GM12878 (cell line): ENCODE results near the gene SPATA32. TPM values are rescaled to one million over a fixed set of nuclear protein-coding genes. Genes with fewer than 3 reads are reported as not detected.

Source experiments
- ATAC-seq: fragments of 200-7000 bp; cut with Tn5 transposase; 3 replicates; pipeline ENCODE4 v1.9.1; 2020; ENCODE audit warnings: mild to moderate bottlenecking, moderate library complexity
- BruUV-seq: library from RNA; stranded (reverse); fragments of 400-500 nt; replicated peaks from 2 replicates; lab custom pipeline; 2021; lab: Mats Ljungman, UMichigan
- CTCF ChIA-PET: fragments of 300-600 bp; sonication (Branson Sonifier 250); formaldehyde crosslinking; extraction: SDS; loops from one replicate; lab custom pipeline; 2021; ENCODE audit warnings: inconsistent platforms; lab: Yijun Ruan, JAX
- POLR2A ChIA-PET: fragments of 350-600 bp; formaldehyde crosslinking; extraction: SDS; loops from one replicate; lab custom pipeline; 2021; ENCODE audit warnings: inconsistent platforms; lab: Charles Lee
- RAD21 ChIA-PET: fragments of 300-600 bp; sonication (Branson Sonifier 250); formaldehyde crosslinking; loops from one replicate; lab custom pipeline; 2023; ENCODE audit warnings: antibody characterized with exemption; ENCODE audit not compliant: unreplicated experiment; lab: Charles Lee
- SMC1A ChIA-PET: fragments of 300-600 bp; sonication (Branson Sonifier 250); formaldehyde crosslinking; loops from one replicate; lab custom pipeline; 2023; ENCODE audit not compliant: unreplicated experiment, uncharacterized antibody; lab: Charles Lee
- DNase-seq: peaks from one replicate; pipeline ENCODE4 v3.0.0-alpha.2; 2011; ENCODE audit warnings: low read depth, low spot score
- FAIRE-seq: peaks from 3 replicates; lab custom pipeline; 2011; peaks lifted over from hg19 to GRCh38; lab: Jason Lieb, UNC
- H2AFZ ChIP-seq: 2 replicates; pipeline ENCODE4 v1.6.0; 2011; ENCODE audit warnings: low read depth, low read length, control low read depth; ENCODE audit not compliant: control insufficient read depth
- H3K27ac ChIP-seq: 2 replicates; pipeline ENCODE4 v1.5.1; 2011; ENCODE audit warnings: control low read depth; ENCODE audit not compliant: control insufficient read depth, insufficient read depth
- H3K27me3 ChIP-seq, 2 experiments: replicated peaks in 1 of 2; 2 replicates each; pipeline versions ENCODE4 v1.6.0 to v1.6.1; 2011; ENCODE audit warnings: low read length in 1 of 2; ENCODE audit not compliant: control insufficient read depth in 2 of 2, insufficient read depth in 2 of 2
- H3K36me3 ChIP-seq, 2 experiments: 2 replicates each; pipeline ENCODE4 v1.5.1; 2011; ENCODE audit warnings: low read length in 1 of 2; ENCODE audit not compliant: control insufficient read depth in 2 of 2, insufficient read depth in 2 of 2
- H3K4me1 ChIP-seq: 2 replicates; pipeline ENCODE4 v1.6.1; 2011; ENCODE audit warnings: mild to moderate bottlenecking, low read length, moderate library complexity, mixed read lengths; ENCODE audit not compliant: control insufficient read depth, insufficient read depth
- H3K4me2 ChIP-seq: 2 replicates; pipeline ENCODE4 v1.6.0; 2011; ENCODE audit warnings: control low read depth; ENCODE audit not compliant: control insufficient read depth, insufficient read depth
- H3K4me3 ChIP-seq: fragments of 200-600 bp; sonication (generic); 2 replicates; pipeline ENCODE4 v1.5.1; 2016
- H3K79me2 ChIP-seq: 2 replicates; pipeline ENCODE4 v1.6.0; 2011; ENCODE audit warnings: low read length; ENCODE audit not compliant: control insufficient read depth, insufficient read depth
- H3K9ac ChIP-seq: 2 replicates; pipeline ENCODE4 v1.8.0; 2011; ENCODE audit warnings: low read length, control low read depth, mixed read lengths; ENCODE audit not compliant: control insufficient read depth, insufficient read depth
- H3K9me3 ChIP-seq: replicated peaks from 3 replicates; pipeline ENCODE4 v1.5.1; 2011; ENCODE audit warnings: mild to moderate bottlenecking, low read length; ENCODE audit not compliant: control insufficient read depth, insufficient read depth
- H4K20me1 ChIP-seq: 2 replicates; pipeline ENCODE4 v1.6.0; 2011; ENCODE audit not compliant: control insufficient read depth, insufficient read depth
- BHLHE40 ChIP-seq, 2 experiments: fragments of 450-650 bp in 1 of 2; IDR thresholded peaks; 2 replicates each; pipeline ENCODE4 v1.6.1; 2011 to 2017; ENCODE audit warnings: low read depth in 2 of 2, borderline replicate concordance in 1 of 2, improper control_type of control experiment in 1 of 2, low read length in 1 of 2, mild to moderate bottlenecking in 1 of 2
- CBX3 ChIP-seq: fragments of 200-600 bp; sonication (generic); IDR thresholded peaks from 2 replicates; pipeline ENCODE4 v1.6.1; 2016; ENCODE audit warnings: low read depth, borderline replicate concordance
- CREM ChIP-seq: IDR thresholded peaks from 2 replicates; pipeline ENCODE4 v1.6.1; 2014; ENCODE audit warnings: antibody characterized with exemption, low read depth
- EGR1 ChIP-seq, 2 experiments: IDR thresholded peaks; 1 replicate in 1 of 2; 2 replicates in 1 of 2; pipeline ENCODE4 v1.6.1; 2011 to 2012; ENCODE audit warnings: low read depth in 2 of 2, low read length in 2 of 2, borderline replicate concordance in 1 of 2, mild to moderate bottlenecking in 1 of 2, moderate library complexity in 1 of 2
- FOXK2 ChIP-seq: fragments of 450-650 bp; IDR thresholded peaks from 2 replicates; pipeline ENCODE4 v1.6.1; 2017; ENCODE audit warnings: mild to moderate bottlenecking, moderate library complexity
- KLF5 ChIP-seq: fragments of 450-650 bp; IDR thresholded peaks from 2 replicates; pipeline ENCODE4 v1.6.1; 2014; ENCODE audit warnings: mild to moderate bottlenecking; ENCODE audit not compliant: partially characterized antibody
- NR2F1 ChIP-seq: fragments of 450-650 bp; conservative IDR thresholded peaks from 2 replicates; pipeline ENCODE4 v1.6.1; 2017; ENCODE audit warnings: mild to moderate bottlenecking
- PAX5 ChIP-seq: IDR thresholded peaks from 2 replicates; pipeline ENCODE4 v1.6.1; 2011; ENCODE audit warnings: low read depth, low read length, borderline replicate concordance
- PML ChIP-seq: IDR thresholded peaks from 2 replicates; pipeline ENCODE4 v1.6.1; 2012; ENCODE audit warnings: low read length, inconsistent platforms
- POLR2A ChIP-seq: IDR thresholded peaks from 2 replicates; pipeline ENCODE4 v1.6.1; 2011; ENCODE audit warnings: low read depth, mild to moderate bottlenecking, low read length
- RUNX3 ChIP-seq: IDR thresholded peaks from 2 replicates; pipeline ENCODE4 v1.6.1; 2012; ENCODE audit warnings: low read length, inconsistent platforms
- SIN3A ChIP-seq: IDR thresholded peaks from 2 replicates; pipeline ENCODE4 v1.6.1; 2012; ENCODE audit warnings: low read depth, low read length, improper control_type of control experiment
- SREBF1 ChIP-seq: IDR thresholded peaks from 2 replicates; pipeline ENCODE4 v1.6.1; 2012; ENCODE audit warnings: mild to moderate bottlenecking, low read length
- STAT1 ChIP-seq: fragments of 450-650 bp; conservative IDR thresholded peaks from 2 replicates; pipeline ENCODE4 v1.6.1; 2014; ENCODE audit warnings: antibody characterized with exemption, mild to moderate bottlenecking
- TCF12 ChIP-seq: IDR thresholded peaks from 2 replicates; pipeline ENCODE4 v1.6.1; 2011; ENCODE audit warnings: low read depth, mild to moderate bottlenecking, low read length
- USF1 ChIP-seq: IDR thresholded peaks from 2 replicates; pipeline ENCODE4 v1.6.1; 2011; ENCODE audit warnings: borderline replicate concordance, low read depth, mild to moderate bottlenecking, moderate library complexity, mixed read lengths, low read length; ENCODE audit not compliant: insufficient read depth; ENCODE audit errors: extremely low read length
- ZNF384 ChIP-seq: IDR thresholded peaks from 2 replicates; pipeline ENCODE4 v1.6.1; 2012; ENCODE audit warnings: low read depth, mild to moderate bottlenecking, low read length, improper control_type of control experiment, borderline replicate concordance
- WGBS: methylation state at CpG from one replicate; pipeline ENCODE4 v1.1.6; 2016; ENCODE audit warnings: low lambda C conversion rate; ENCODE audit not compliant: insufficient replicate concordance, insufficient coverage; ENCODE audit errors: missing lambda C conversion rate; 5-methylcytosine and 5-hydroxymethylcytosine counted together
- in situ Hi-C: fragments of 300-500 bp; cut with MboI; formaldehyde crosslinking; loops from 9 replicates; pipeline ENCODE4 v1.14.3; 2018; ENCODE audit warnings: mixed read lengths
- intact Hi-C: fragments of 100-400 bp; cut with micrococcal nuclease; formaldehyde crosslinking; loops from one replicate; pipeline ENCODE4 v1.14.2; 2022; ENCODE audit not compliant: unreplicated experiment
- polyA plus RNA-seq, 11 experiments: library from polyadenylated mRNA; depleted of rRNA in 4 of 11; unstranded in 6 of 11; stranded (reverse) in 5 of 11; fragments of >200 nt; fragmentation: Nextera tagmentation in 4 of 11; fragmentation: Illumina TruSeq in 1 of 11; extraction: Ambion mirVana in 4 of 11; extraction: Trizol in 1 of 11; gene quantifications; 1 replicate in 1 of 11; 2 replicates in 10 of 11; pipeline versions ENCODE4 v1.2.1 to v1.2.3, GENCODE V29; 2011 to 2016; ENCODE audit warnings: inconsistent platforms in 2 of 11, missing spikeins in 2 of 11, low read depth in 1 of 11
- total RNA-seq, 4 experiments: library from RNA; depleted of rRNA in 3 of 4; stranded (reverse); fragments of >200 nt in 3 of 4; fragmentation: Illumina TruSeq in 1 of 4; extraction: Trizol in 1 of 4; gene quantifications; 2 replicates each; pipeline versions ENCODE4 v1.2.1 to v1.2.3, GENCODE V29; 2013 to 2021

Gene SPATA32
- total and polyA plus RNA-seq, 10 of the 15 experiments (the other 5 are each of a cell fraction or from before 2014, with no cell fraction given) = 0.03 to 0.35 (median 0.11) TPM; not detected in 3

DNA sequence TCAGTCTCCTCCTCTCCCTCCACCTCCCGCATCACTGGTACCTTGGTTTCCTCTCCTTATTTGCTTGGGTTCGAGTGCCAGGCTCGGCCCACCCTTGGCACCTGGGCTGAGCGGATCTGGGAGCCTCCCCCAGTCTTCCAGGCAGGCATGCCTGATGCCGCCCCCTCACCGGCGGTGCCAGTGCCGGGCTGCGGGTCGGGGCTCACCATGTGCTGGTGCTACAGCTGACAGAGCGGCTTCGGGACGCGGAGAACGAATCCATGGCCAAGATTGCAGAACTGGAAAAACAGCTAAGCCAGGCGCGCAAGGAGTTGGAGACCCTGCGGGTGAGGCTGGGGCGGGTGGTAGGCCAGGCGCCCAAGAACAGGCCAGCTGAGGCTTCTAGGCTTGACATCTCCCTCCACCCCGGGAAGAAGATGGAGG, 21.0 kb downstream of the SPATA32 start (continued):
- TF ChIP-seq USF1 (no peak), PAX5 (no peak), BHLHE40 (IDR thresholded peaks at IDR 0.05; ENCODE audit: borderline replicate concordance in 1 of 2, low read depth in 2 of 2, low read length in 1 of 2) (no peak), NR2F1 (no peak), ZNF384 (no peak), FOXK2 (no peak), EGR1 (IDR thresholded peaks at IDR 0.05; ENCODE audit: borderline replicate concordance in 1 of 2, low read depth in 2 of 2, low read length in 2 of 2) (no peak), POLR2A (no peak), PML (no peak), RUNX3 (no peak)

GRCh38 chr17:45238155-45238774, 23.6 kb downstream of the SPATA32 start:
- Histone ChIP-seq H3K4me1 (no peaks in the 10 kb centered on the region; the same call in 1 of the 2 replicates), H3K79me2 (no peaks in the 10 kb centered on the region), H3K9ac (no peak overlapping the region), H3K27me3 (no peaks in the 10 kb centered on the region), H4K20me1 (no peaks in the 10 kb centered on the region; the same call in 1 of the 2 replicates), H3K36me3 (peaks cover 38 to 46% of the 10 kb centered on the region in 2 experiments), H2AFZ (no peak overlapping the region), H3K4me3 (no peak overlapping the region), H3K27ac (no peak overlapping the region), H3K4me2 (no peak overlapping the region), H3K9me3 (no peaks in the 10 kb centered on the region)
- TF ChIP-seq KLF5 (no peak), SIN3A (no peak), STAT1 (no peak), CREM (no peak), TCF12 (no peak), SREBF1 (no peak), CBX3 (no peak)
- CTCF ChIA-PET = interaction anchor here (12.8 kb wide), 1 partner anchor 18 kb away, joined by 429 read pairs; the partner anchor contains the start of gene FMNL1
- no TSS peak for BruUV-seq
- SMC1A ChIA-PET = interaction anchor here (1.0 to 11.4 kb wide), 2 partner anchors 21 kb away, joined by 3 to 201 read pairs; no protein-coding TSS in a partner anchor
- no peak for ATAC-seq
- POLR2A ChIA-PET = no interaction called here
- FAIRE-seq = no peak
- RAD21 ChIA-PET = interaction anchor here (0.9 kb wide), 1 partner anchor 39 kb away, joined by 3 read pairs; no protein-coding TSS in a partner anchor
- 98% methylated on average over 7 of the region's 7 CpGs for WGBS
- no peak for DNase-seq
- in situ Hi-C loops (no loop called here), intact Hi-C loops (no loop called here)
